ENCODE measurements around the gene CDC42. TPM values are rescaled to one million over a fixed set of nuclear protein-coding genes. Genes with fewer than 3 reads are reported as not detected.

Gene CDC42
- polyA plus RNA-seq, 3 donors: 210 to 731 (median 606) TPM

GRCh38 chr1:22041505-22041904, 11.0 kb upstream of the CDC42 start:
- Histone ChIP-seq H4K20me1 (ENCODE audit: insufficient read depth, low read length) (no peaks in the 10 kb centered on the region), H3K27me3 (ENCODE audit: control insufficient read depth in 2 of 2, insufficient read depth in 2 of 2, low read length in 2 of 2) (no peaks in the 10 kb centered on the region), H3K27ac (ENCODE audit: low read depth in 1 of 2, low read length in 2 of 2) (peak overlapping the region in 1 of 2 donors; percentile 14), H3K4me1 (ENCODE audit: control insufficient read depth in 1 of 2, insufficient read depth in 2 of 2, low read length in 2 of 2) (peaks cover 49% of the 10 kb centered on the region in 2 donors), H3K4me2 (replicated peaks; ENCODE audit: extremely low read depth, low read length, poor library complexity, severe bottlenecking) (no peak overlapping the region), H2AFZ (ENCODE audit: insufficient read depth, low read depth, low read length, poor library complexity, severe bottlenecking) (no peak overlapping the region), H3K36me3 (replicated peaks in 1 of 2; ENCODE audit: control insufficient read depth in 1 of 2, insufficient read depth in 2 of 2, low read length in 2 of 2) (no peaks in the 10 kb centered on the region), H3K79me2 (ENCODE audit: insufficient read depth, low read length) (no peaks in the 10 kb centered on the region), H3K4me3 (replicated peaks in 1 of 3; ENCODE audit: low read depth in 2 of 3, low read length in 3 of 3) (no peak overlapping the region), H3K9ac (ENCODE audit: insufficient read depth, low read length, poor library complexity, severe bottlenecking) (no peak overlapping the region), H3K9me3 (replicated peaks in 1 of 2; ENCODE audit: control insufficient read depth in 1 of 2, insufficient read depth in 1 of 2, low read length in 2 of 2) (no peaks in the 10 kb centered on the region)
- H3K36me3 Mint-ChIP-seq: no peaks in the 10 kb centered on the region
- DNase-seq: no peak
- peaks cover 44% of the 10 kb centered on the region for H3K4me1 Mint-ChIP-seq
- WGBS (ENCODE audit: insufficient coverage): 100% methylated on average over 1 of the region's 1 CpG
- intact Hi-C loops (cut with micrococcal nuclease): no loop called here
- H3K9me3 Mint-ChIP-seq: peaks cover 0 to 3% (median 0%) of the 10 kb centered on the region in 7 donors
- H3K4me3 Mint-ChIP-seq: no peak overlapping the region
- peak overlapping the region; percentile 50 to 98 (median 74) for H3K27ac Mint-ChIP-seq
- H3K27me3 Mint-ChIP-seq (ENCODE audit: low read depth in 3 of 3): peaks cover 0 to 2% (median 0%) of the 10 kb centered on the region in 3 donors
- TF ChIP-seq CTCF (IDR thresholded peaks at IDR 0.05): no peak

GRCh38 chr1:22043198-22043769, 9.2 kb upstream of the CDC42 start:
- H3K4me1 ChIP-seq (ENCODE audit: control insufficient read depth in 1 of 2, insufficient read depth in 2 of 2, low read length in 2 of 2): peaks cover 47% of the 10 kb centered on the region in 2 donors
- H2AFZ ChIP-seq (ENCODE audit: insufficient read depth, low read depth, low read length, poor library complexity, severe bottlenecking): peak overlapping the region; percentile 35
- no peaks in the 10 kb centered on the region for H3K27me3 ChIP-seq (ENCODE audit: control insufficient read depth in 2 of 2, insufficient read depth in 2 of 2, low read length in 2 of 2)
- H3K9ac ChIP-seq (ENCODE audit: insufficient read depth, low read length, poor library complexity, severe bottlenecking): no peak overlapping the region
- Mint-ChIP-seq H3K4me1 (peaks cover 43% of the 10 kb centered on the region), H3K27me3 (ENCODE audit: low read depth in 3 of 3) (peaks cover 0 to 2% (median 2%) of the 10 kb centered on the region in 3 donors), H3K9me3 (peaks cover 0 to 3% (median 0%) of the 10 kb centered on the region in 7 donors), H3K27ac (no peak overlapping the region), H3K4me3 (no peak overlapping the region), H3K36me3 (no peaks in the 10 kb centered on the region)
- no peak overlapping the region for H3K4me2 ChIP-seq (replicated peaks; ENCODE audit: extremely low read depth, low read length, poor library complexity, severe bottlenecking)
- H4K20me1 ChIP-seq (ENCODE audit: insufficient read depth, low read length): no peaks in the 10 kb centered on the region
- no peaks in the 10 kb centered on the region for H3K79me2 ChIP-seq (ENCODE audit: insufficient read depth, low read length)
- WGBS (ENCODE audit: insufficient coverage): no CpG with 5 or more reads among the region's 3 CpGs
- no peak for TF ChIP-seq CTCF (IDR thresholded peaks at IDR 0.05)
- no peak overlapping the region for H3K27ac ChIP-seq (ENCODE audit: low read depth in 1 of 2, low read length in 2 of 2)
- DNase-seq: no peak
- H3K9me3 ChIP-seq (replicated peaks in 1 of 2; ENCODE audit: control insufficient read depth in 1 of 2, insufficient read depth in 1 of 2, low read length in 2 of 2): no peaks in the 10 kb centered on the region
- intact Hi-C loops (cut with micrococcal nuclease): no loop called here
- no peaks in the 10 kb centered on the region for H3K36me3 ChIP-seq (replicated peaks in 1 of 2; ENCODE audit: control insufficient read depth in 1 of 2, insufficient read depth in 2 of 2, low read length in 2 of 2)
- H3K4me3 ChIP-seq (replicated peaks in 1 of 3; ENCODE audit: low read depth in 2 of 3, low read length in 3 of 3): no peak overlapping the region
